Jurkat, Clone E6-1 (cell line): ENCODE data around the gene CDH23.

Experiments used
- DNase-seq: peaks from one replicate; pipeline ENCODE4 v3.0.0-alpha.2; 2011; ENCODE audit warnings: low read depth, low spot score
- H3K4me3 ChIP-seq: 2 replicates; pipeline ENCODE4 v1.5.1; 2011; ENCODE audit warnings: mild to moderate bottlenecking, low read length, control low read depth, moderate library complexity

The CDH23 gene

DNA sequence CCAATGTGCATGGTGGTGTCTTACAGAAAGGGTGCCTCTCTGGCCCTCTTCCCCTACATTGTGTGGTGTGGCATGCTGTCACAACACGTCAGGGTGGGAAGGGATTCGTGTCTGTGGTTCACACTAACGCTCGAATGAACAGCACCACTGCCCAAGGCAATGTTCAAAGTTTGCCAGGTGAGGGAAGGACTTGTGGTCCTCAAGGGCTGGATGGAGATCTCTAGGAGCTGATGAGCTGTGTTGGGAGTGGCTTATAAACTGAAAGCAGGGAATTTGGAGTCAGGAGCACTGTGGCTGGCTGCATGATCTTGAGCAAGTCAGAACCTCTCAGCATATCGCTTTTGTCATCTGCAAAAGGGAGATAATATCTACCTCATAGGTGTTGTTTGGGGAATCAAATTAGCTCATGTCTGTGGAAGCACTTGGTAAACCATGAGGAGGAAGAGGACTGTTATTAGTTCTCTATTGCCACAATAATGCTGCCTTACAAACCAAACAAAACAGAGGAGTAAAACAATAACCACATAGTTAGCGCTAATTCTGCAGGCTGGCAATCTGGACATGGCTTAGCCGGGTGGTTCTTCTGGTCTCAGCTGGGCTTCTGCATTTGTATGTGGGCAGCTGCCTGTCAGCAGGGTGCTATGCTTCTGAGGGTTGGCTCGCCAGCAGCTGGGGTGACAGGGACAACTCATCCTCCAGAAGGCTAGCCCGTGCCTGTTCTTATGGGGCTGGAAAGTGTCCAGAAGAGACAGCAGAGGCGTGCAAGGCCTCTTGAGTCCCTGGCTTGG, 345.8 kb downstream of the CDH23 start:
- peak; percentile 37 for DNase-seq
- H3K4me3 ChIP-seq: no peak overlapping the region

DNA sequence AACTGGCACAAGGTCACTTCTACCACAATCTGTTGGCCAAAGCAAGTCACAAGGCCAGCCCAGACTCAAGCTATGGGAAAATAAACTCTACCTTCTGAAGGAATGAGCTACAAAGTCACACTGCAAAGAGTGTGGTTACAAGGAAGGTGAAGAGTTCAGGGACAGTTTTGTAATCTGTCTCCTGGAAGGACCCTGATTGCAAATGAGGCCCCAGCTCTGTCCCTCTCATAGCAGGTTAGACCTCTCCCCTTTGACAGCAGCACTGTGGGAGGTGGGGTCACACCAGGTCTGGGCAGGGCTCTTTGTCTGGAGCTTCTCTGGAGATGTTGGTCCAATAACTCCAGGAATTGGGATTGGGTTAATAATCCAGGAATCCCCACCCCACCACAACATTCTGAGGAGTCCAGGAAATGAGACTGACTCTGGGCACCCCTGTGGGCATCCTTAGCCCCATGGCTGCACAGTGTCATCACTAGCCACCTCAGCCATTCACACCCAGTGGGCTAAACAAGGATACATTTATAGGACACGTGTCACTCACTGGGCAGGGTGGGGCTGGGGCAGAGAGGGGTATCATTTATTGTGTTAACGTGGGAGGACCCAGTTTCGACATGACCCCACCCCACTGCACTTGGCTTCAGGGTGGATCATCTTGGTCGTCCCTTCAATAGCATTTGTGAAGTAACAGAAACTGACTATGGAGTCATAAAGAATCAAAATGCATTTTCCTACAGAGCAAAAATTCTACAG, 346.5 kb downstream of the CDH23 start:
- H3K4me3 ChIP-seq: no peak overlapping the region
- DNase-seq: no peak

DNA sequence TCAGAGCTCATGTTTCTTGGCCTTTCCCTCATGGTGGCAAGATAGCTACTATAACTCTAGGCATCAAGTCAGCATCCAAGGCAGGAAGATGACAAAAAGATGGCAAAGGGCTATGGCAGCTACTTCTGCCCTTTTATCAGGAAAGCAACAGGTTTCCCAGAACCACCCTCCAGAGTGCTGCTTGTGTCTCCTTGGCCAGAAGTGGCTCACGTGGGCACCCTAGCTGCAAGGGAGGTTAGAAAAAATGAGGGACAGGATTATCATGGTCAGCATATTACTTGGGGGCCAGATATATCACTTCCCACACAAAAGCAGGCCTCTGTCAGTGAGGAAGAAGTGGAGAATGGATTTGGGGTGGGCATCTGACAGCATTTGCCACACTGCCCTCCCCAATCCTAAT, 347.1 kb downstream of the CDH23 start:
- no peak overlapping the region for H3K4me3 ChIP-seq
- DNase-seq: no peak

DNA sequence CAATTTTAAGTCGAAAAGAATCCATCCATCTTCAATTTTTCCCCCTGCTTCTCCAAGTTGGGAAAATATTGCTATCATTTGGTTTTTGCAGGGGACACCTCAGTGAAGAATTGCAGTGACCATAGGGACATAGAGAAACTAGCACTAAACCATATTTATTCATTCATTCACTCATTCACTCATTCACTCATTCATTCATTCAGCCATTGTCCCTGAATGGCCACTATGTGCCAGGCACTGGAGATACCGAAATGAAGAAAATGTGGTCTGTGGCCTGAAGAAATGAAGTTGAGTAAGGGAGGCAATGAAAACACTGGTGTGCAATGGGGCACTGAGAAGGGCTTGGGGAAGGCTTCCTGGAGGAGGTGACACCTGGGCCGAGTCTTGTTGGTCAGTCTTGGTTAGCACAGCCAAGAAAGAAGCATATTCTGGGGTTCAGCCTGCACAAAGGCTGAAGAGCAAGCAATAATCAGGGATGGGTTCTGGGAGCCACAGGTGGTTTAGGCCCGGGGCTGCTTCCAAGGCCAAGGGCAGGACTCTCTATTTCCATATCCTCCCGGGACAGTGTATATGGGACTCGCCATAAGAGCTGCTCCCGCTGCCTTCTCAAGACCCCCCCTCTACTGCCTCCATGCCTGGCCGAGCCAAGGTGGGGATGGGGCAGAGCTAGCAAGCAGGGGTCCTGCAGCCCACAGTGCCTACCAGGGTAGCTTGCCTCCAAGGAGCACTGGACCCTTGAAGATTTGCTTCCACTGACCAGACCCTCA, 348.4 kb downstream of the CDH23 start:
- H3K4me3 ChIP-seq: no peak overlapping the region
- DNase-seq: no peak

DNA sequence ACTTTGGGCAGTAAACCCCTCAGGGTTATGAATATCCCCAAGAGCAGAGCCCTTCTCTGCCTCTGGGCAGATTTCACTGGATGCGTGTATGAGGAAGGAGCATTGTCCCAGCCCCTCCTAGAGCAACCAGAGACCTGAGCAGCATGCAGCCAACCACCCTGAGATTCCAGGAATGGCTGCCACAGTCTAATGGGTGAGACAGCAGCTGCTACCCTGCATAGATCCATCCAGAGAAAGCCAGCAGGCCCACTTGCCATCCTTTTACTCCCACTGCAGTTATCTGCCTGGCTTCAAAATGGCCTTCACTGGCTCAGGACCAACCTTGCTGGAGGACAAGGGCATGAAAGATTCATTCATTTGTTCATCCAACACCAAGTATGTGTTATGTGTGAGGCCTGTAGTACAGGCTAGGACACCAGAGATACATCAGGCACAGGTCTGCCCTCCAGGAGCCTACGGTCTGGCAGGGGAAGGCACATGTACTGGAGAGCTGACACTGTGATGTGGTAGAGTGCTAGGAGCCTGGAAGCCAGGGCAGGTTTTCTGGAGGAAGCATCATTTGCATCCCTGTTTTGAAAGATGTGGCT, 349.0 kb downstream of the CDH23 start:
- H3K4me3 ChIP-seq: no peak overlapping the region
- no peak for DNase-seq

DNA sequence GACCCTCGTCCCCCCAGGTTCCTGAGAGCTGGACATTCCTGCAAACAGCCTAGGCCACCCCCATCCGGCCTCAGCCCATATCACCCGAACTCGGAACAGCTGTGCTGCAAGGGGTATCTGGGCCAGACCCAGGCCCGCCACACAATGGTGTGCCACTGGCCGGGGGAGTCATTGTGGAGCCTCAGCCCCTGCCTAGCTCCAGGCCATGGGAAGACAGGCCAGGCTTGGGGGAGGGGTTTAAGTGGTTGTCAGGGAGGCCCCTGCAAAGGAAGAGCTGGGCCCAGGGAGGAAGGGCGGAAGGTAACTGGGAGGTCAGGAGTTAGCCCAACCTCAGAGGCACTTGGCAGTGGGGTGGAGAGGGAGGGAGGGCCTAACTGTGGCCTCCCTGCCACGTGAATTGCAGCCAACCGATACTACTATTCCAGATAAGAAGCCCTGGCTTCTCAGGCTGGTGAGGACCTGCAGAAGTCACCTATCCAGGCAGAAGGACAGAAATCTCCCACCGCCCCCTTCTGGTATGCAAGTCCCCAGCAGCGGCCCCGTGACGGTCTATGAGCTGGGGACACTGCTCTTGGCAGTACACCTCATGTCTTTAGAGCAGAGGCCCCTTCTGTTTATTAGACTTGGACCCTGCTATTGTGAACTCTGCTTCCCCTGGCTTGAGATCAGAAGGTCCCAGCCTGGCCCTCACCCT, 349.8 kb downstream of the CDH23 start:
- DNase-seq: no peak

DNA sequence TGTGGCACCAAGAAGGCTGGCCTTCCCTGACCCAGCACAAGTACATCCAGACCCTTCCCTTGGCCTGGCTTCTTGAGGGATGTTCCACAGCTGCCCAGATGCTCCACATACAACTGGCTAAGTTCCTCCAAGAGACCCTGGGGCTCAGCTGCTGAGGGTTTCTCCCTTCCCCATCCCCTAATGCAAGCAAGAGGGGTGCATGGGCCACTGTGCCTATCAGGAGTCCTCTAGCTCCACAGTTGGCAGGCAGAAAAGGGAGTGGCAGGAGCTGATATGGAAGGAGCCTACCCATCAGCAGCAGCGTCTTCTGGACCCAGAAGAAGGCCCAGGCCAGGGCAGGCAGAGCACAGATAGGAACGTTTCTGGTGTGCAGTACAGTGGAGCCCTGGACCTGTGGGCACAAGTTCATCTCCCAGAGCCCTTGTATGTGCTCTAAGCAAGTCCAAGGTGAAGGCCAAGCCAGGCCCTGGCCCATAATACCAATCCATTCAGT, 350.4 kb downstream of the CDH23 start:
- no peak overlapping the region for H3K4me3 ChIP-seq
- DNase-seq: no peak

More for the DNA sequence above, 349.8 kb downstream of the CDH23 start:
- H3K4me3 ChIP-seq: no peak overlapping the region

DNA sequence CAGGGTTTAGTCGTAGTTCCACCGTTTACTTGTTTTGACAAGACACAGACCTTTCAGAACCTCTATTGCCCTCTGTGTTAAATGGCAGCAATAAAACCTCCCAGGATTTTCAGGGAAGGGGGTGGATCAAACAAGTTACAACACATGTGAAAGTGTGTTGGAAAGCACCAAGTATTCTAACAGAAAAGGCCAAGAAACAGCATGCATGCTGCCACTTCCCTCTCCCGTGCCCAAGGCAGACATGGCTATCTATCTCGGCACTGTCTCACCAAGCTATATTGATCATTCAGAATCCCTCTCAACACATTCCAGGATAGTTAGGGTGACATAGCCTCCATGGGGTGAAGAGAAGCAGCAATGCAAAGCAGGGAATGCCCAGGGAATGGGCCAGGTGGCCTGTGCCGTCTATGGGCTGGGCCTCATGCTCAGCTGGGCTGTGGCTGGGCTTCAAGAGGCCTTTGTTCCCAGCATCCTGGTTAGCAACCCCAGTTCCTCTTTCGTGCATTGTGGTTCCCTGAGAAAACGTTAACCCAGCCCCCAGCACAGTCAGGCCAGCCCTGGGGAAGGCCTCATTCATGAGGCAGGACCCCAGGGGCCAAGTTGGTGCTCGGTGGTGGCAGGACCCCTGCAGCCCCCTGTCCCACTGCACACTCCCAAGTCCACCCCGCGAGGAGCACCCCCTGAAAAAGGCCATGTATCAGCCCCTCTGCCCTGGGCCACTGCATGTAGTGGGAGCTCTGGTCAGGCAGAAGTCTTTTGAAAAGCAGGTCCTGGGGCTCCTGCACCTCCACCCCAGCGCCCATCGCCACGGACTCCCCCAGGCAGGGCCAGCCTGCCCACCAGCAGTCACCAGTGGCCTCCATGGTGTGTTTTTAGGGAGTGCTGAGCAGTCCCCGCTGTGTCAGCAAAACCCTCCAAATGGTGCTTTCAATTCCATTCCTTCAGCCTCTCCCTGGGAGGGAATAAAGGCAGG, 351.1 kb downstream of the CDH23 start:
- peak; percentile 71 for DNase-seq
- H3K4me3 ChIP-seq: peak overlapping the region; percentile 25

DNA sequence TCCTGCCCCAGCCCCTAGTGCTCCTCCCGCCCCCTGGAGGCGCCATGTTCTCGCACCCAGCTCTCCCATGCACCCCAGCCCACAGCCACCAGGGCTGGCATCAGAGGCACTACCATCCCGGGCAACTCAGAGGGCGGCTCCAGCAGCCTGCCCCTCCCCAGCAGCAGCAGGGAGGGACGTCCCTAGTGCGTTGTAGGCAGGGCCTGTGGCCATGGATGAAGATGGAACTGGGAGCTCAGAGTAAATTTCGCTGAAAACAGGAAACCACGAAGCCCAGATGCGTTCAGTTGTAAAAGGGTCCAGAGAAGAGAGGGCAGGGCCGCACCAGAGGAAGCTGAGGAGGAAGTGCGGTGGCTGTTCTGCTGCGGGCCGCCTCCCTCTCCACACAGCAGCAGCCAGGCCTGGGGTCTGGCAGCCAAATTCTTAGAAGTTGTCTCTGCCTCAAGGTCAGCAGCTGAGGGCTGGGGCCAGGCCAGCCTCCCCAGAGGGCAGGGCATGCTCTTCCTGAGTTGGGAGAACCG, 352.0 kb downstream of the CDH23 start:
- peak; percentile 99 for DNase-seq
- H3K4me3 ChIP-seq: peak overlapping the region; percentile 38

DNA sequence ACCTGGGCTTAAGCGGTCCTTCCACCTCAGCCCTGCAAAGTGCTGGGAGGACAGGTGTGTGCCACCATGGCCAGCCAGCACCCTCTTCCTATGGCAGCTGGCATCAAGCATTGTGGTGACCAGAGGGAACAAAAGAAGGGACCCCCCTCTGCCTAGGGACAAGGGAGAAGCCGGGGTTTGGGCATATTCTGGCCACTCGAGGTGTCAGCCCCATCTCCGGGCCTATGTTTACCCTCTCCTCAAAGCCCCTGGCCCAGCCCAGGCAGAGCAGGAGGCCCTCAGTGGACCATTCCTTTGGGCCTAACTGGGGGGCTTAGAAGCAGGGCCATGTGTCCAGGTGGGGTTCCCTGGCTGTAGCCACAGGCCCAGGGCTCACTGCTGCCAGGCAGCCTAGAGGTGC, 352.7 kb downstream of the CDH23 start:
- H3K4me3 ChIP-seq: peak overlapping the region; percentile 38
- no peak for DNase-seq

DNA sequence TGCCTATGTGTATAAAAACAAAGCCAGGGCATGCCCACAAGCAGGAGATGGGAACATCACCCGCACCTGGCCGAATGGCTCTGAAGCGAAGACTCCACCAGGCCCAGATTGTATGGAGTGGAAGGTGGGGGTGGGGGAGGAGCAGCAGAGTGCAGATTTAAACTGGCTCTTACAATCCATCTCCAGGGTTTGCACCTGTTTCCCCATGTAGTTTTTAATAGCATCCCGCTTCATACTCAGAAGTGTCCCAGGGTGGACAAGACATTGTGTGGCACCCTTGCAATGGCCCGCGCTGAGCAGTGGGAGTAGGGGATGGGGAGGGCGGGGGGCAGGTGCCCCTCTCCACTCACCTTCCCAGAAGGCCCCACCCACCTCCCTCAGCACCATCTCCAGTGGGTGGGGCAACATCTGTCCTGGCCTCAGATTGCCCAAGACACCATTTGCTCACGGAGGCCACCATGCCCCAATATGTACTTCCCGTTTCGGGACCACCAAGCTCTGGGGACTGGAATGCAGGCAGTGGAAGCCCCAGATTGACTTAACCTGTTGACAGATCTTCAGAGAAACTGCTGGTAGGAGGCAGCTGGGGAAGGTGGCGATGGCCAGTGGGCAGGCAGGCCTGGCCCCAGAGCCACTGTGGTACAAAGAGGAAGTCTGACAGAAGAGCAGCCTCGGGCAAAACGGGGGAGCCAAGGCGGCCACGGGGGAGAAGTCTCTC, 353.6 kb downstream of the CDH23 start:
- H3K4me3 ChIP-seq: no peak overlapping the region
- no peak for DNase-seq

DNA sequence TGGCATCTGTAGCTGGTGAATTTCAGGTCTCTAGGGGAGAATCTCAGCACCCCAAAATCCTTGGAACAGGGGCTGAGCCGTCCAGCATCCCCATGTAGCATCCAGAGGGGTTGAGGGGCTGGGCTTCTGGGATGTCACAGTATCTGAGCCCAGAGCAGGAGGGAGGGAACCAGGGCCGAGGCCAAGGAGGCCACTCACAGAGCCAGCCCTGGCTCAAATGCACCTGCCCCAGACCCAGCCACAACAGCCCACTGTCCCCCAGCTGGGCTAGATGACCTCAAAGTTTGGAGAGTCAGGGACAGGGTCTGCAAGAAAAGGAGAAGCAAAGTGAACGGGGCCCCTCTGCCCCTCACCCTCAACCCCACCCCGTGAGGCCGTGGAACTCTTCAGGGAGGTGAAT, 354.3 kb downstream of the CDH23 start:
- H3K4me3 ChIP-seq: no peak overlapping the region
- no peak for DNase-seq

DNA sequence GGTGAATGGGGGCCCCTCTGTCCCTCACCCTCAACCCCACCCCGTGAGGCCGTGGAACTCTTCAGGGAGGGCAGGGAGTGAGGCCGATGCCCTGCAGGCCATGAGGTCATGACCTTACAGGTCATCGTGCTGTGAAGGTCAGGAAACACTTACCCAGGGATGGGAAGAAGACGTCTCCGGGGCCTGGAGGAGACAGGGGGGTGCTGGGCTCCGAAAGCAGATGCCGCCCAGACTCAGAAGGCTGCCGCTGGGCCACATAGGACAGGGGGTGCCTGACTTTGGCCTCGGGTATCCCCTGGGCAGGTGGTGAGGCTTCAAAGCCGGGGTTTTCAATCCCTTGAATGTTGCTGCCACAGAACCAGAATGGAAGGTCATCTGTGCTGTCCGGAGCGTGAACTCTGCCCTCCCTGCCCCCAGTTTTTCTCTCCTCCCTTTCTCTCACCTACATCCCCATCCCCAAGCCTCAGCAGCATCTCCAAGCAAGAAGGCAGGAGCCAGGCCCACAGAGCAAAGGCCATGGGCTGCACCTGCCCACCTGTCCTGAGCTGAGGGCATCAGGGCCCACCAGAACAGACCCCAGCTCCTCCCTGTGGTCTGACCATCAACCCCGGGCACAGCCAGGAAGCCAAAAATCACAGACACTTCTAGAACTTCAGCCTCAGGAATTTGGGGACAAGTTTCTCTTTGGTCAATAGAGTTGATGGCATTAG, 354.9 kb downstream of the CDH23 start:
- DNase-seq: no peak
- H3K4me3 ChIP-seq: no peak overlapping the region

DNA sequence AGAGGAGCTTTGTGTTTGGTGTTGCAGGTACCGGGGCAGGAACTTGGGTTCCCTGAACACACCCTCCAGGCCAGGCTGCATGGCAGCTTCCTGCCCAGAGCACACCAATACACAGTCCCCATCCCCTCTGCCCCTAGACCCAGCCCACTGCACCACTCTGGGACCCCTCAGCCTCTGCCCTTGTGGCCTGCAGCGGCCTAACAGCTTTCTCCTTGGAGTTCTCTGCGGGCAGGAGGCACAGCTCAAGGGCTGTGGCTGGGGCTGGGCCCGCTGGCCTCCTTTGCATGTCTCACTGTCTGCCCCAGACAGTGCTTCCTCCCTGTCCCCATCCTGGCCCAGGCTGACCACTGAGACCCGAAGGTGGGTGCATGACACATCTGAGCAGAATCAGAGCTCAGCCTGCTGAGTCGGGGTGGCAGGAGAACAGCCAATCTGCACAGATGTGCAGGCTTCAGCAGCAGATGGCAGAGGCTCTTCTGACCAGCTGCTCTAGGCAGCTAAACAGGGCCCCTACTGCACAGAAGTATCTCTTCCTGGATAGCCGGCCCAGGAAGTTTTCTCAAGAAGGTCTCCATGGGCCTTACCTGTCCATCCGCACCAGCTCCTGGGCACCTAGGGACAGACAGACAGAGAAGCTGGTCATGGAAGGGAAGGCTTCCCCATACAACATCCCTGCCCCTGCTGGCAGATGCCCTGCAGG, 355.8 kb downstream of the CDH23 start:
- no peak overlapping the region for H3K4me3 ChIP-seq
- DNase-seq: no peak

DNA sequence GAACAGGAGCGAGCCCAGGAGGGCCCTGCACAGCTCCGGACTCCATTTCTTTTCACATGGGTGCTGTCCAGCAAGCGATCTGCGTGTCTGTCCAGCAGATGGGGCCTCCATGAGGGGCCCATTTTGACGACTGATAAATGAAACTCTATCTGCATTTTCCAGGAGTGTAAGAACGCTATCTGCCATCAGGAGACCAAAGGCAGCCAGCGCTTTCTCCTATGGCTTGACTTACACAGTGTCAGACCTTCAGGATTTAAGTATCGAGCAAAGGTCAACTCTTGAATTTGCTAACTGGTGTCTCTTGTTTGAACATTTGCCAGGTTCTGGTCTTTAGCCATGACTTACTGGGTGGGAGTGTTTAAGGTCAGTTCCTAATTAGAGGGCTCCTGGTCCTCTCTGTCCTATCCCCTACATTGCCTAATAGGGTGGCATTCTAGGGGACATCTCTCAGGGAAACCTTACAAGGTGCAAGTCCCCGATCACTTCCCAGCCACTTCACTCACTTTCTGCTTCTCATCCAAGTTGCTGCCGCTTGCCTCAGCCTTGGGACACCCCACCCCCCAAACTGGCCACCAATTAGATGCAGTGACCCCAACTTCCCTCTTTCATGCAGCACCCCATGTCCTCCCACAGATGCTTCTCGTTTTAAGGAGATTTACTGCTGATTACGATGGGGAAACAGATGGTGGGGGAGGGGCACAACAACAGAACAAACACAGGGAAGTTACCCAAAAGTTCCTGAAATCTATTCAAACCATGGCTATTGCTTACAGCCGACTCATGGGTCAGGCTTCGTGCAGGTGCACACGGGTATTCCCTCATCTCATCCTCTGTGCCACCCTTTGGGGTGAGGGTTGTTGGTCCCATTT, 356.6 kb downstream of the CDH23 start:
- DNase-seq: no peak
- H3K4me3 ChIP-seq: no peak overlapping the region
